ENCODE data around the gene EFNA5.

EFNA5 gene

GRCh38 chr5:107713228-107713627, 42.5 kb upstream of the EFNA5 start (continued):
- no peak for TF ChIP-seq ZNF610 (tag by site-specific recombination; IDR thresholded peaks at IDR 0.05; ENCODE audit: borderline replicate concordance)

DNA sequence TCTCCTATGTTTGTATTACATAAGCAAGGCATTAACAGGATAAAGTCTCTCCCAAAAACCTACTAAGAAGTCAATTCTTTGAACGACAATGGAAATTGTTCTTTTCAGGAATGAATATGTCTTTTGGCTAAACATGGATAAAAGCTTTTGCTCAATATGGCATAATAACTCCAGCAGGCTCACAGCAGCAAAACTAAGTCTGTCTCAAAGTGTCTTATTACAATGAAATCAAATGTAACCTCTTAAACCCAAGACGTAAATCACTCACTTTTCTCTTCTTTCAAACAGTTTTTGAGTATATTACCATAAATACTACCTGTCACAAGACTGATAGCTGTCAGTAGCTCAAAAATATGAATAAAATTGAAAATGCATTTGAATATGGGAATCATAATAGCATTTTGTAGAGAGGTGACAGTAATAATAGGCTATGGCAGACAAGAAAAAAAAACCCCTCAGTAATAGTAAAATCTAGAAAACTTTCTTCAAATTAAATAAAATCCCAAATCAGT, 41.7 kb upstream of the EFNA5 start:
- CTCF ChIA-PET = no interaction called here
- no peak for TF ChIP-seq ZNF843 (tag by site-specific recombination; IDR thresholded peaks at IDR 0.05)
- no peak for TF ChIP-seq ZNF571 (tag by site-specific recombination; IDR thresholded peaks at IDR 0.05)
- TF ChIP-seq ZBTB11 (tag by site-specific recombination; conservative IDR thresholded peaks at IDR 0.05; ENCODE audit: low read depth) = no peak
- TF ChIP-seq, protein P1, sequence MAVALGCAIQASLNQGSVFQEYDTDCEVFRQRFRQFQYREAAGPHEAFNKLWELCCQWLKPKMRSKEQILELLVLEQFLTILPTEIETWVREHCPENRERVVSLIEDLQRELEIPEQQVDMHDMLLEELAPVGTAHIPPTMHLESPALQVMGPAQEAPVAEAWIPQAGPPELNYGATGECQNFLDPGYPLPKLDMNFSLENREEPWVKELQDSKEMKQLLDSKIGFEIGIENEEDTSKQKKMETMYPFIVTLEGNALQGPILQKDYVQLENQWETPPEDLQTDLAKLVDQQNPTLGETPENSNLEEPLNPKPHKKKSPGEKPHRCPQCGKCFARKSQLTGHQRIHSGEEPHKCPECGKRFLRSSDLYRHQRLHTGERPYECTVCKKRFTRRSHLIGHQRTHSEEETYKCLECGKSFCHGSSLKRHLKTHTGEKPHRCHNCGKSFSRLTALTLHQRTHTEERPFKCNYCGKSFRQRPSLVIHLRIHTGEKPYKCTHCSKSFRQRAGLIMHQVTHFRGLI (tag by site-specific recombination; IDR thresholded peaks at IDR 0.05) = no peak
- TF ChIP-seq ZNF600 (tag by site-specific recombination; IDR thresholded peaks at IDR 0.05) = no peak
- TF ChIP-seq ZNF776 (tag by site-specific recombination; IDR thresholded peaks at IDR 0.05; ENCODE audit: borderline replicate concordance) = no peak
- TF ChIP-seq ZFP37 (tag by site-specific recombination; IDR thresholded peaks at IDR 0.05) = no peak
- TF ChIP-seq KLF9 (tag by site-specific recombination; IDR thresholded peaks at IDR 0.05; ENCODE audit: low read depth) = no peak
- TF ChIP-seq, protein P2, sequence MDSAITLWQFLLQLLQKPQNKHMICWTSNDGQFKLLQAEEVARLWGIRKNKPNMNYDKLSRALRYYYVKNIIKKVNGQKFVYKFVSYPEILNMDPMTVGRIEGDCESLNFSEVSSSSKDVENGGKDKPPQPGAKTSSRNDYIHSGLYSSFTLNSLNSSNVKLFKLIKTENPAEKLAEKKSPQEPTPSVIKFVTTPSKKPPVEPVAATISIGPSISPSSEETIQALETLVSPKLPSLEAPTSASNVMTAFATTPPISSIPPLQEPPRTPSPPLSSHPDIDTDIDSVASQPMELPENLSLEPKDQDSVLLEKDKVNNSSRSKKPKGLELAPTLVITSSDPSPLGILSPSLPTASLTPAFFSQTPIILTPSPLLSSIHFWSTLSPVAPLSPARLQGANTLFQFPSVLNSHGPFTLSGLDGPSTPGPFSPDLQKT (IDR thresholded peaks at IDR 0.05; ENCODE audit: borderline replicate concordance, low read depth, low read length) = no peak
- TF ChIP-seq ZNF416 (tag by site-specific recombination; IDR thresholded peaks at IDR 0.05) = no peak
- no peak for TF ChIP-seq ZNF223 (tag by site-specific recombination; IDR thresholded peaks at IDR 0.05)
- TF ChIP-seq, protein P3, sequence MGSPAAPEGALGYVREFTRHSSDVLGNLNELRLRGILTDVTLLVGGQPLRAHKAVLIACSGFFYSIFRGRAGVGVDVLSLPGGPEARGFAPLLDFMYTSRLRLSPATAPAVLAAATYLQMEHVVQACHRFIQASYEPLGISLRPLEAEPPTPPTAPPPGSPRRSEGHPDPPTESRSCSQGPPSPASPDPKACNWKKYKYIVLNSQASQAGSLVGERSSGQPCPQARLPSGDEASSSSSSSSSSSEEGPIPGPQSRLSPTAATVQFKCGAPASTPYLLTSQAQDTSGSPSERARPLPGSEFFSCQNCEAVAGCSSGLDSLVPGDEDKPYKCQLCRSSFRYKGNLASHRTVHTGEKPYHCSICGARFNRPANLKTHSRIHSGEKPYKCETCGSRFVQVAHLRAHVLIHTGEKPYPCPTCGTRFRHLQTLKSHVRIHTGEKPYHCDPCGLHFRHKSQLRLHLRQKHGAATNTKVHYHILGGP (tag by site-specific recombination; IDR thresholded peaks at IDR 0.05) = no peak
- no peak for TF ChIP-seq ZNF529 (tag by site-specific recombination; IDR thresholded peaks at IDR 0.05; ENCODE audit: insufficient replicate concordance)
- TF ChIP-seq KLF7 (tag by site-specific recombination; IDR thresholded peaks at IDR 0.05; ENCODE audit: borderline replicate concordance) = no peak
- no peak for TF ChIP-seq HOXA7 (CRISPR knock-in tag; IDR thresholded peaks at IDR 0.05; ENCODE audit: borderline replicate concordance)
- TF ChIP-seq ZNF777 (tag by site-specific recombination; IDR thresholded peaks at IDR 0.05; ENCODE audit: borderline replicate concordance) = no peak
- no peak for TF ChIP-seq ZNF510 (tag by site-specific recombination; IDR thresholded peaks at IDR 0.05; ENCODE audit: insufficient replicate concordance)
- TF ChIP-seq, protein P4, sequence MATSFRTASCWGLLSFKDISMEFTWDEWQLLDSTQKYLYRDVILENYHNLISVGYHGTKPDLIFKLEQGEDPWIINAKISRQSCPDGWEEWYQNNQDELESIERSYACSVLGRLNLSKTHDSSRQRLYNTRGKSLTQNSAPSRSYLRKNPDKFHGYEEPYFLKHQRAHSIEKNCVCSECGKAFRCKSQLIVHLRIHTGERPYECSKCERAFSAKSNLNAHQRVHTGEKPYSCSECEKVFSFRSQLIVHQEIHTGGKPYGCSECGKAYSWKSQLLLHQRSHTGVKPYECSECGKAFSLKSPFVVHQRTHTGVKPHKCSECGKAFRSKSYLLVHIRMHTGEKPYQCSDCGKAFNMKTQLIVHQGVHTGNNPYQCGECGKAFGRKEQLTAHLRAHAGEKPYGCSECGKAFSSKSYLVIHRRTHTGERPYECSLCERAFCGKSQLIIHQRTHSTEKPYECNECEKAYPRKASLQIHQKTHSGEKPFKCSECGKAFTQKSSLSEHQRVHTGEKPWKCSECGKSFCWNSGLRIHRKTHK (tag by site-specific recombination; IDR thresholded peaks at IDR 0.05) = no peak
- Histone ChIP-seq H3K36me3 (ENCODE audit: control insufficient read depth in 2 of 2, insufficient read depth in 1 of 2, low read length in 2 of 2) (no peaks in the 10 kb centered on the region), H3K4me3 (ENCODE audit: low read depth, low read length) (no peak overlapping the region), H3K27ac (ENCODE audit: extremely low read depth, low read depth, low read length) (no peak overlapping the region), H3K4me1 (ENCODE audit: control insufficient read depth, insufficient read depth, low read length) (no peaks in the 10 kb centered on the region), H3K9me3 (ENCODE audit: control insufficient read depth, insufficient read depth, low read depth, low read length) (no peaks in the 10 kb centered on the region)
- POLR2A ChIA-PET = no interaction called here

Data from HEK293 (cell line).